HCT116 (cell line): Measurements from ENCODE around the gene CFAP161. TPM values are rescaled to one million over a fixed set of nuclear protein-coding genes. Genes with fewer than 3 reads are reported as not detected.

Experiments used
- ATAC-seq: fragments of 200-7000 bp; cut with Tn5 transposase; 2 replicates; pipeline ENCODE4 v1.9.1; 2020; ENCODE audit warnings: mild to moderate bottlenecking, moderate library complexity
- BruUV-seq: library from RNA; stranded (reverse); fragments of 400-500 nt; replicated peaks from 2 replicates; lab custom pipeline; 2021; lab: Mats Ljungman, UMichigan
- CTCF ChIA-PET: fragments of 300-600 bp; sonication (Branson Sonifier 250); formaldehyde crosslinking; loops from one replicate; lab custom pipeline; 2021; ENCODE audit warnings: antibody characterized with exemption; lab: Charles Lee
- POLR2A ChIA-PET: fragments of 300-600, 350-600 bp; sonication (Branson Sonifier 250); formaldehyde crosslinking; loops from one replicate; lab custom pipeline; 2021; ENCODE audit warnings: antibody characterized with exemption; lab: Charles Lee
- RAD21 ChIA-PET, 2 experiments: fragments of 300-600 bp; sonication (Branson Sonifier 250); formaldehyde crosslinking; loops; one replicate each; lab custom pipeline; 2023; ENCODE audit warnings: low total read pairs in 2 of 2; ENCODE audit not compliant: uncharacterized antibody in 2 of 2, unreplicated experiment in 2 of 2, low non-redundant PET in 1 of 2; lab: Charles Lee
- DNase-seq: peaks from one replicate; pipeline ENCODE4 v3.0.0-alpha.2; 2010; ENCODE audit warnings: low read depth, low spot score
- H2AFZ ChIP-seq: fragments of 200-600 bp; shearing (Covaris generic), sonication (generic); 2 replicates; pipeline ENCODE4 v1.6.1; 2017; ENCODE audit warnings: low read depth, mixed run types, mixed read lengths, antibody characterized with exemption, low read length; ENCODE audit not compliant: poor library complexity, severe bottlenecking
- H3K27ac ChIP-seq: 2 replicates; pipeline ENCODE4 v1.5.1; 2012; ENCODE audit warnings: low read depth, low read length
- H3K27me3 ChIP-seq: fragments of 200-600 bp; sonication (generic); 2 replicates; pipeline ENCODE4 v1.6.1; 2016; ENCODE audit warnings: mixed run types, low read length, mixed read lengths; ENCODE audit not compliant: insufficient read depth
- H3K36me3 ChIP-seq, 2 experiments: fragments of 200-500 bp in 1 of 2; fragments of 200-600 bp in 1 of 2; sonication (Bioruptor generic) in 1 of 2; sonication (generic) in 1 of 2; 2 replicates each; pipeline versions ENCODE4 v1.5.1 to v1.6.1; 2014 to 2016; ENCODE audit warnings: low read length in 2 of 2, inconsistent platforms in 1 of 2, mixed read lengths in 1 of 2, mixed run types in 1 of 2; ENCODE audit not compliant: insufficient read depth in 2 of 2, control insufficient read depth in 1 of 2
- H3K4me1 ChIP-seq, 2 experiments: fragments of 200-600 bp in 1 of 2; sonication (generic) in 1 of 2; 2 replicates each; pipeline versions ENCODE4 v1.5.1 to v1.6.1; 2012 to 2017; ENCODE audit warnings: low read length in 2 of 2, inconsistent platforms in 1 of 2, mild to moderate bottlenecking in 1 of 2, mixed read lengths in 1 of 2, mixed run types in 1 of 2, moderate library complexity in 1 of 2; ENCODE audit not compliant: insufficient read depth in 2 of 2, control insufficient read depth in 1 of 2
- H3K4me2 ChIP-seq: fragments of 200-600 bp; sonication (generic); 2 replicates; pipeline ENCODE4 v1.6.1; 2017; ENCODE audit warnings: mixed run types, low read length, mixed read lengths
- H3K4me3 ChIP-seq, 2 experiments: fragments of 200-600 bp in 1 of 2; sonication (generic) in 1 of 2; replicated peaks in 1 of 2; 2 replicates each; pipeline ENCODE4 v1.5.1; 2011 to 2016; ENCODE audit warnings: low read length in 2 of 2, control low read depth in 1 of 2, low read depth in 1 of 2, mild to moderate bottlenecking in 1 of 2, mixed read lengths in 1 of 2, mixed run types in 1 of 2
- H3K79me2 ChIP-seq: fragments of 200-600 bp; sonication (generic); 2 replicates; pipeline ENCODE4 v1.6.1; 2017; ENCODE audit warnings: mild to moderate bottlenecking, mixed run types, low read length, moderate library complexity, mixed read lengths; ENCODE audit not compliant: insufficient read depth
- H3K9ac ChIP-seq: fragments of 200-600 bp; sonication (generic); 2 replicates; pipeline ENCODE4 v1.6.1; 2016; ENCODE audit warnings: low read length, mixed read lengths
- H3K9me2 ChIP-seq: fragments of 200-600 bp; sonication (generic), shearing (Covaris generic); 2 replicates; pipeline ENCODE4 v1.6.1; 2017; ENCODE audit warnings: mixed run types, mild to moderate bottlenecking, moderate library complexity; ENCODE audit not compliant: insufficient read depth
- H3K9me3 ChIP-seq, 2 experiments: fragments of 200-500 bp in 1 of 2; fragments of 200-600 bp in 1 of 2; sonication (Bioruptor generic) in 1 of 2; sonication (generic) in 1 of 2; 2 replicates each; pipeline ENCODE4 v1.6.1; 2014 to 2017; ENCODE audit warnings: low read length in 2 of 2, mixed read lengths in 2 of 2, inconsistent platforms in 1 of 2, low read depth in 1 of 2, mild to moderate bottlenecking in 1 of 2, mixed run types in 1 of 2, moderate library complexity in 1 of 2; ENCODE audit not compliant: control insufficient read depth in 1 of 2, insufficient read depth in 1 of 2
- H4K20me1 ChIP-seq: fragments of 200-600 bp; sonication (generic), shearing (Covaris generic); 2 replicates; pipeline ENCODE4 v1.6.1; 2017; ENCODE audit warnings: mixed run types, mild to moderate bottlenecking, moderate library complexity; ENCODE audit not compliant: insufficient read depth
- CTCF ChIP-seq, 3 experiments: fragments of 200-600 bp in 1 of 3; sonication (generic) in 1 of 3; IDR thresholded peaks in 2 of 3; conservative IDR thresholded peaks in 1 of 3; 2 replicates each; pipeline ENCODE4 v1.5.1; 2012 to 2017; ENCODE audit warnings: low read depth in 2 of 3, low read length in 2 of 3, antibody characterized with exemption in 1 of 3, borderline replicate concordance in 1 of 3, control low read depth in 1 of 3, mild to moderate bottlenecking in 1 of 3, mixed read lengths in 1 of 3, mixed run types in 1 of 3, moderate library complexity in 1 of 3; ENCODE audit not compliant: insufficient read depth in 1 of 3
- ELF1 ChIP-seq: IDR thresholded peaks from 2 replicates; pipeline ENCODE4 v1.6.1; 2012; ENCODE audit warnings: low read depth, borderline replicate concordance
- EZH2 ChIP-seq: fragments of 200-600 bp; sonication (generic); IDR thresholded peaks from 2 replicates; pipeline ENCODE4 v1.6.1; 2017; ENCODE audit warnings: antibody characterized with exemption, mixed run types
- JUND ChIP-seq: IDR thresholded peaks from 2 replicates; pipeline ENCODE4 v1.6.1; 2012
- MAX ChIP-seq: IDR thresholded peaks from 2 replicates; pipeline ENCODE4 v1.6.1; 2012
- POLR2AphosphoS5 ChIP-seq: IDR thresholded peaks from 2 replicates; pipeline ENCODE4 v1.6.1; 2011; ENCODE audit warnings: mild to moderate bottlenecking, low read depth, low read length, moderate library complexity
- RAD21 ChIP-seq: IDR thresholded peaks from 2 replicates; pipeline ENCODE4 v1.6.1; 2012; ENCODE audit warnings: low read depth, mild to moderate bottlenecking
- TCF7L2 ChIP-seq: IDR thresholded peaks from 2 replicates; pipeline ENCODE4 v1.7.0; 2011; ENCODE audit warnings: borderline replicate concordance, inconsistent platforms; ENCODE audit not compliant: insufficient read depth, insufficient read length; ENCODE audit errors: extremely low read depth
- intact Hi-C: fragments of 100-400 bp; cut with micrococcal nuclease; formaldehyde crosslinking; loops from 2 replicates; pipeline ENCODE4 v1.10.0; 2022
- total RNA-seq: library from RNA; stranded (reverse); gene quantifications from one replicate; pipeline ENCODE4 v1.2.1, GENCODE V29; 2021; ENCODE audit not compliant: unreplicated experiment

CFAP161 gene
- total RNA-seq, 1 experiment from 2014 or later: 0.15 TPM

GRCh38 chr15:81118361-81118760 is 15.7 kb upstream of the CFAP161 start:
- CTCF ChIA-PET: interaction anchor here (9.0 kb wide), 1 partner anchor 148 kb away, joined by 55 read pairs; no protein-coding TSS in a partner anchor
- H3K9me3 ChIP-seq: no peaks in the 10 kb centered on the region
- BruUV-seq: no TSS peak
- TF ChIP-seq POLR2AphosphoS5 (no peak), MAX (0 out of 2 replicates have a peak, but pooled peaks have one; percentile 29)
- TF ChIP-seq, all 23 proteins: peak for 1
- ChIA-PET RAD21 (no interaction called here), POLR2A (no interaction called here)
- H3K79me2 ChIP-seq: no peaks in the 10 kb centered on the region
- peak overlapping the region; percentile 26 to 47 for H3K4me3 ChIP-seq
- no peak for DNase-seq
- H3K9me2 ChIP-seq: no peaks in the 10 kb centered on the region
- H3K27me3 ChIP-seq: no peaks in the 10 kb centered on the region
- no peaks in the 10 kb centered on the region for H4K20me1 ChIP-seq
- H2AFZ ChIP-seq: peak overlapping the region; percentile 49
- H3K27ac ChIP-seq: no peak overlapping the region
- peak; percentile 84 for ATAC-seq
- peak overlapping the region; percentile 76 for H3K4me2 ChIP-seq
- H3K9ac ChIP-seq: no peak overlapping the region
- H3K36me3 ChIP-seq: no peaks in the 10 kb centered on the region
- intact Hi-C loops: loop anchor here (2.0 kb wide), 1 partner anchor 14 kb away; no protein-coding TSS in a partner anchor
- peaks cover 7 to 9% of the 10 kb centered on the region in 2 experiments for H3K4me1 ChIP-seq

- H3K4me1 ChIP-seq: peaks cover 0 to 5% of the 10 kb centered on the region in 2 experiments; a peak in 1 of 4 replicates
- no TSS peak for BruUV-seq
- no peak overlapping the region for H3K9ac ChIP-seq
- TF ChIP-seq RAD21 (no peak), ELF1 (no peak), TCF7L2 (no peak), JUND (no peak), EZH2 (no peak), CTCF (IDR thresholded peaks at IDR 0.05 in 2 of 3, conservative IDR thresholded peaks at IDR 0.05 in 1 of 3; ENCODE audit: borderline replicate concordance in 1 of 3, insufficient read depth in 1 of 3, low read depth in 2 of 3, low read length in 2 of 3) (no peak)
- POLR2A ChIA-PET: no interaction called here
- CTCF ChIA-PET: no interaction called here
- H3K27me3 ChIP-seq: no peaks in the 10 kb centered on the region
- DNase-seq (no peak), ATAC-seq (no peak)
- H3K4me2 ChIP-seq: no peak overlapping the region
- no peaks in the 10 kb centered on the region for H4K20me1 ChIP-seq
- H3K79me2 ChIP-seq: no peaks in the 10 kb centered on the region
- H3K36me3 ChIP-seq: no peaks in the 10 kb centered on the region
- RAD21 ChIA-PET: no interaction called here
- intact Hi-C loops: no loop called here
- H3K27ac ChIP-seq: no peak overlapping the region
- H3K4me3 ChIP-seq: no peak overlapping the region
- H2AFZ ChIP-seq: no peak overlapping the region
- no peaks in the 10 kb centered on the region for H3K9me3 ChIP-seq
- H3K9me2 ChIP-seq: no peaks in the 10 kb centered on the region
These were observed 14.0 kb upstream of the CFAP161 start for GRCh38 chr15:81120069-81120468.
